Subcutaneous adipose tissue (tissue), 4 donors: Measurements from ENCODE around the gene CERS6. TPM values are rescaled to one million over a fixed set of nuclear protein-coding genes. Genes with fewer than 3 reads are reported as not detected.

Experiments
- CTCF ChIP-seq: fragments of 450-650 bp; IDR thresholded peaks from one replicate; pipeline ENCODE4 v1.5.1; 2016; ENCODE audit warnings: low read depth, mild to moderate bottlenecking, control low read depth, antibody characterized with exemption, moderate library complexity
- total RNA-seq, 4 donors: library from RNA; depleted of rRNA; stranded (reverse); fragments of >200 nt; gene quantifications; one replicate each; pipeline ENCODE4 v1.1.0, GENCODE V29; 2016

The CERS6 gene
- total RNA-seq, 4 donors from 2014 or later = 51.7 to 77.1 (median 59.3) TPM

GRCh38 chr2:168752361-168752760 lies 296.3 kb downstream of the CERS6 start:
- TF ChIP-seq CTCF = no peak

- TF ChIP-seq CTCF = no peak
Measured at GRCh38 chr2:168753765-168754329, 297.8 kb downstream of the CERS6 start.

- no peak for TF ChIP-seq CTCF
Measured at GRCh38 chr2:168757223-168757622, 301.2 kb downstream of the CERS6 start.

- TF ChIP-seq CTCF = no peak
Measured at GRCh38 chr2:168758970-168759820, 303.1 kb downstream of the CERS6 start.

- no peak for TF ChIP-seq CTCF
Measured at GRCh38 chr2:168765401-168765800, 309.3 kb downstream of the CERS6 start.

- no peak for TF ChIP-seq CTCF
Measured at GRCh38 chr2:168766600-168766999, 310.5 kb downstream of the CERS6 start.

GRCh38 chr2:168767258-168767657 lies 311.2 kb downstream of the CERS6 start:
- TF ChIP-seq CTCF = no peak
